ENCODE measurements around the gene PIK3C2G.
"Not testable (repeated sequence)": the region's sequence is repeated elsewhere in the genome, so short reads cannot be mapped to it uniquely, and the experiment has no call there.

Gene PIK3C2G

GRCh38 chr12:18496156-18496555 lies 234.8 kb downstream of the PIK3C2G start:
- H3K27ac ChIP-seq, result no peak overlapping the region
- TF ChIP-seq, protein P1, sequence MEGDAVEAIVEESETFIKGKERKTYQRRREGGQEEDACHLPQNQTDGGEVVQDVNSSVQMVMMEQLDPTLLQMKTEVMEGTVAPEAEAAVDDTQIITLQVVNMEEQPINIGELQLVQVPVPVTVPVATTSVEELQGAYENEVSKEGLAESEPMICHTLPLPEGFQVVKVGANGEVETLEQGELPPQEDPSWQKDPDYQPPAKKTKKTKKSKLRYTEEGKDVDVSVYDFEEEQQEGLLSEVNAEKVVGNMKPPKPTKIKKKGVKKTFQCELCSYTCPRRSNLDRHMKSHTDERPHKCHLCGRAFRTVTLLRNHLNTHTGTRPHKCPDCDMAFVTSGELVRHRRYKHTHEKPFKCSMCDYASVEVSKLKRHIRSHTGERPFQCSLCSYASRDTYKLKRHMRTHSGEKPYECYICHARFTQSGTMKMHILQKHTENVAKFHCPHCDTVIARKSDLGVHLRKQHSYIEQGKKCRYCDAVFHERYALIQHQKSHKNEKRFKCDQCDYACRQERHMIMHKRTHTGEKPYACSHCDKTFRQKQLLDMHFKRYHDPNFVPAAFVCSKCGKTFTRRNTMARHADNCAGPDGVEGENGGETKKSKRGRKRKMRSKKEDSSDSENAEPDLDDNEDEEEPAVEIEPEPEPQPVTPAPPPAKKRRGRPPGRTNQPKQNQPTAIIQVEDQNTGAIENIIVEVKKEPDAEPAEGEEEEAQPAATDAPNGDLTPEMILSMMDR (IDR thresholded peaks at IDR 0.05), result no peak
- no peak for TF ChIP-seq ZFX (IDR thresholded peaks at IDR 0.05; ENCODE audit: borderline replicate concordance)

GRCh38 chr12:18500160-18500574 lies 238.8 kb downstream of the PIK3C2G start:
- not testable (repeated sequence) for H3K27ac ChIP-seq

- not testable (repeated sequence) for H3K27ac ChIP-seq
Measured at GRCh38 chr12:18500736-18501135, 239.4 kb downstream of the PIK3C2G start.

- TF ChIP-seq, protein P1 (IDR thresholded peaks at IDR 0.05), result no peak
- TF ChIP-seq ZFX (IDR thresholded peaks at IDR 0.05; ENCODE audit: borderline replicate concordance), result no peak
Measured at GRCh38 chr12:18502422-18502968, 241.2 kb downstream of the PIK3C2G start.

DNA sequence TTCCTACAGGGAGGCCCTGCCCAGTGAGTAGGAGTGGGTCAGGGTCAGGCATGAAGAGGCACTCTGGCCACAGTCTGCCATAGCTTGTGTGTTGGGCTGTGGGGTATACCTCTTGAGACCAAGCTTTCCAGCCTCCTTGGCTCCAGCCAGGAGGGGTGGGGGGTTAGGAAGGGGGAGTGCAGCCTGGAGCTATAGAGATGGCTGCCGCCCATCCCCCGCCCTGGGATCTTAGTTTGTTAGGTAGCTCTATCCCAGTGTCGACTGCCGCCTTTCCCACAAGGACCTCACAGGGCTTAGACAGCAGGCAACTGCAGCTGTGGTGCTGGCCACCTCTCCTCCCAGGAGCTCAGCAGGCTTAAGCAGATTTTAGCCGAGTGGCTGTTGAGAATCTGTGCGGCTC lies 260.1 kb downstream of the PIK3C2G start:
- no peak overlapping the region for H3K27ac ChIP-seq
- TF ChIP-seq, protein P1 (IDR thresholded peaks at IDR 0.05), result no peak

More at GRCh38 chr12:18502422-18502968, 241.2 kb downstream of the PIK3C2G start:
- H3K27ac ChIP-seq, result no peak overlapping the region

GRCh38 chr12:18522806-18523205 lies 261.5 kb downstream of the PIK3C2G start:
- TF ChIP-seq, protein P1 (IDR thresholded peaks at IDR 0.05), result no peak
- TF ChIP-seq ZFX (IDR thresholded peaks at IDR 0.05; ENCODE audit: borderline replicate concordance), result no peak
- H3K27ac ChIP-seq, result no peak overlapping the region

- H3K27ac ChIP-seq, result not testable (repeated sequence)
Measured at GRCh38 chr12:18542497-18542896, 281.2 kb downstream of the PIK3C2G start.

- H3K27ac ChIP-seq, result no peak overlapping the region
- TF ChIP-seq, protein P1 (IDR thresholded peaks at IDR 0.05), result no peak
- no peak for TF ChIP-seq ZFX (IDR thresholded peaks at IDR 0.05; ENCODE audit: borderline replicate concordance)
Measured at GRCh38 chr12:18546399-18546798, 285.1 kb downstream of the PIK3C2G start.

DNA sequence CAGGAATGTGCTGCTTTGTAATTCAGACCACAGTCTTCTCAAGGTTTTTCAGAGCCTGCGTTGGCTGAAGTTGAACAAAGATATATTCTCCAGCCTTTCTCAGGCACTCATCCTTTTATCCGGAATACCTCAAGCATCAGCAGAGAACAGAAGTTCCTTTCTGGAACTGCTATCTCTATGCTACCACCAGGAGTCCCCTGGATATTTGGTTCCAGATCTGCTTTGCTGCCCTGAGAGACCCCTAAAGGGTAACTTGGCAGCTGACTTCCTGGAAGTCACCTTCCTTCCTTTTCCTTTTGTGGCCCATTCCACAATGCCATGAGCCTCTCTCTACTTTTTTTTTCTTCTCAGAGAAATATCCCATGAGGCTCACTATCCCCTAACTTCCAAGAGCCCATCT lies 288.3 kb downstream of the PIK3C2G start:
- no peak for TF ChIP-seq ZFX (IDR thresholded peaks at IDR 0.05; ENCODE audit: borderline replicate concordance)
- TF ChIP-seq, protein P1 (IDR thresholded peaks at IDR 0.05), result no peak
- no peak overlapping the region for H3K27ac ChIP-seq
